ENCODE measurements around the gene RNF212B. TPM values are rescaled to one million over a fixed set of nuclear protein-coding genes. Genes with fewer than 3 reads are reported as not detected.

Gene RNF212B
- total and polyA plus RNA-seq, 2 of the 13 experiments (the other 11 are each of a cell fraction or from before 2014, with no cell fraction given), result 0.05 TPM; not detected in 1

GRCh38 chr14:23320584-23321571, 83.1 kb downstream of the RNF212B start, which contains the start of gene PABPN1 (continued):
- TF ChIP-seq ARID3A (IDR thresholded peaks at IDR 0.05; ENCODE audit: low read depth, low read length), result peak; percentile 98
- TF ChIP-seq ZNF17 (CRISPR knock-in tag; IDR thresholded peaks at IDR 0.05), result no peak
- TF ChIP-seq ARNT (IDR thresholded peaks at IDR 0.05), result no peak
- TF ChIP-seq ZNF230 (CRISPR knock-in tag; IDR thresholded peaks at IDR 0.05), result peak; percentile 99; the same call in 1 of the 2 replicates
- TF ChIP-seq ZBTB46 (CRISPR knock-in tag; IDR thresholded peaks at IDR 0.05; ENCODE audit: borderline replicate concordance), result no peak; the same call in 1 of the 2 replicates
- TF ChIP-seq ZNF800 (CRISPR knock-in tag; IDR thresholded peaks at IDR 0.05), result peak; percentile 68
- peak; percentile 99 for TF ChIP-seq MEIS2 (CRISPR knock-in tag; IDR thresholded peaks at IDR 0.05)
- TF ChIP-seq MYPOP (CRISPR knock-in tag; IDR thresholded peaks at IDR 0.05), result no peak
- no peak for TF ChIP-seq ZNF407 (CRISPR knock-in tag; IDR thresholded peaks at IDR 0.05; ENCODE audit: not compliant biosample characterization)
- peak; percentile 87; the same call in 1 of the 2 replicates for TF ChIP-seq CENPT (CRISPR knock-in tag; IDR thresholded peaks at IDR 0.05; ENCODE audit: low read depth)
- TF ChIP-seq TOE1 (CRISPR knock-in tag; IDR thresholded peaks at IDR 0.05), result peak; percentile 94
- TF ChIP-seq RFX5 (IDR thresholded peaks at IDR 0.05; ENCODE audit: low read depth, low read length), result peak; percentile 84

All from HepG2 (cell line).